ENCODE measurements around the gene BTBD9.

- no peak for TF ChIP-seq POLR2AphosphoS5 (IDR thresholded peaks at IDR 0.05)
- TF ChIP-seq CTCF (IDR thresholded peaks at IDR 0.05) = no peak
Observed at GRCh38 chr6:38176797-38177751, 462.7 kb downstream of the BTBD9 start.

All from transverse colon (tissue), 4 donors.